ENCODE measurements around the gene SCYGR1.

DNA sequence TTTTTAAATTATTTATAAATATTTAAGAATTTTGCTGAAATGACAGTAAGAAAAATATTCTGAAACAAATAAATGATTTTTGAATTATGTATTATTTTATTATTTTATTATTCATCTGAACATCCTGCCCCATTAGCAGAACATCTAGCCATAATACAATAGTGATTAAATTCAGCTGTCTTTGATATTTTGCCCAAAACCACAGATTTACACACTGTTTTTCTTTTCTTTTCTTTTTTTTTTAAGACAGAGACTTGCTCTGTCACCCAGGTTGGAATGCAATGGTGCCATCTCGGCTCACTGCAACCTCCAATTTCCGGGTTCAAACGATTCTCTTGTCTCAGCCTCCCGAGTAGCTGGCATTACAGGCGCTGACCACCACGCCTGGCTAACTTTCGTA, 1.9 kb upstream of the SCYGR1 start:
- TF ChIP-seq CTCF (IDR thresholded peaks at IDR 0.05) (no peak), POLR2AphosphoS5 (IDR thresholded peaks at IDR 0.05; ENCODE audit: low read depth, low read length) (no peak), TCF7L2 (IDR thresholded peaks at IDR 0.05; ENCODE audit: low read depth, low read length) (no peak), SIN3A (IDR thresholded peaks at IDR 0.05; ENCODE audit: borderline replicate concordance, insufficient read depth, low read depth, low read length) (no peak)
